PFSK-1 (cell line): Measurements from ENCODE around the gene LYRM1.

ENCODE experiments used
- FOXP2 ChIP-seq: optimal IDR thresholded peaks from 2 replicates; pipeline ENCODE3; 2011; ENCODE audit warnings: borderline replicate concordance, control low read depth, inconsistent platforms; ENCODE audit not compliant: insufficient read depth; ENCODE audit errors: extremely low read length, extremely low read depth
- POLR2AphosphoS5 ChIP-seq: IDR thresholded peaks from 2 replicates; pipeline ENCODE4 v1.6.1; 2012; ENCODE audit warnings: low read depth, mild to moderate bottlenecking, control low read depth, low read length, moderate library complexity
- SIN3A ChIP-seq: IDR thresholded peaks from 2 replicates; pipeline ENCODE4 v1.6.1; 2012; ENCODE audit warnings: mild to moderate bottlenecking, low read length, moderate library complexity, borderline replicate concordance; ENCODE audit not compliant: insufficient read depth
- TAF1 ChIP-seq: IDR thresholded peaks from 2 replicates; pipeline ENCODE4 v1.6.1; 2012; ENCODE audit warnings: low read length, control low read depth, borderline replicate concordance; ENCODE audit not compliant: insufficient read depth
- TF ChIP-seq, protein P1 (sequence below), 2 experiments: IDR thresholded peaks; 2 replicates each; pipeline versions ENCODE4 v1.6.1 to v1.8.0; 2011 to 2012; ENCODE audit warnings: low read depth in 2 of 2, low read length in 2 of 2, control low read depth in 1 of 2, inconsistent platforms in 1 of 2, mild to moderate bottlenecking in 1 of 2, moderate library complexity in 1 of 2; ENCODE audit not compliant: insufficient read depth in 1 of 2

LYRM1 gene

GRCh38 chr16:20879175-20880040 is 21.2 kb upstream of the LYRM1 start:
- no peak for TF ChIP-seq POLR2AphosphoS5
- TF ChIP-seq TAF1, result no peak
- TF ChIP-seq, protein P1, sequence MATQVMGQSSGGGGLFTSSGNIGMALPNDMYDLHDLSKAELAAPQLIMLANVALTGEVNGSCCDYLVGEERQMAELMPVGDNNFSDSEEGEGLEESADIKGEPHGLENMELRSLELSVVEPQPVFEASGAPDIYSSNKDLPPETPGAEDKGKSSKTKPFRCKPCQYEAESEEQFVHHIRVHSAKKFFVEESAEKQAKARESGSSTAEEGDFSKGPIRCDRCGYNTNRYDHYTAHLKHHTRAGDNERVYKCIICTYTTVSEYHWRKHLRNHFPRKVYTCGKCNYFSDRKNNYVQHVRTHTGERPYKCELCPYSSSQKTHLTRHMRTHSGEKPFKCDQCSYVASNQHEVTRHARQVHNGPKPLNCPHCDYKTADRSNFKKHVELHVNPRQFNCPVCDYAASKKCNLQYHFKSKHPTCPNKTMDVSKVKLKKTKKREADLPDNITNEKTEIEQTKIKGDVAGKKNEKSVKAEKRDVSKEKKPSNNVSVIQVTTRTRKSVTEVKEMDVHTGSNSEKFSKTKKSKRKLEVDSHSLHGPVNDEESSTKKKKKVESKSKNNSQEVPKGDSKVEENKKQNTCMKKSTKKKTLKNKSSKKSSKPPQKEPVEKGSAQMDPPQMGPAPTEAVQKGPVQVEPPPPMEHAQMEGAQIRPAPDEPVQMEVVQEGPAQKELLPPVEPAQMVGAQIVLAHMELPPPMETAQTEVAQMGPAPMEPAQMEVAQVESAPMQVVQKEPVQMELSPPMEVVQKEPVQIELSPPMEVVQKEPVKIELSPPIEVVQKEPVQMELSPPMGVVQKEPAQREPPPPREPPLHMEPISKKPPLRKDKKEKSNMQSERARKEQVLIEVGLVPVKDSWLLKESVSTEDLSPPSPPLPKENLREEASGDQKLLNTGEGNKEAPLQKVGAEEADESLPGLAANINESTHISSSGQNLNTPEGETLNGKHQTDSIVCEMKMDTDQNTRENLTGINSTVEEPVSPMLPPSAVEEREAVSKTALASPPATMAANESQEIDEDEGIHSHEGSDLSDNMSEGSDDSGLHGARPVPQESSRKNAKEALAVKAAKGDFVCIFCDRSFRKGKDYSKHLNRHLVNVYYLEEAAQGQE (IDR thresholded peaks at IDR 0.05; ENCODE audit: insufficient read depth in 1 of 2, low read depth in 2 of 2, low read length in 2 of 2), result no peak
- TF ChIP-seq SIN3A, result no peak
- no peak for TF ChIP-seq FOXP2

- TF ChIP-seq TAF1, result no peak
- TF ChIP-seq SIN3A, result no peak
- TF ChIP-seq FOXP2, result no peak
- no peak for TF ChIP-seq POLR2AphosphoS5
- TF ChIP-seq, protein P1 (IDR thresholded peaks at IDR 0.05; ENCODE audit: insufficient read depth in 1 of 2, low read depth in 2 of 2, low read length in 2 of 2), result no peak
These were observed 19.6 kb upstream of the LYRM1 start for GRCh38 chr16:20880867-20881502.

DNA sequence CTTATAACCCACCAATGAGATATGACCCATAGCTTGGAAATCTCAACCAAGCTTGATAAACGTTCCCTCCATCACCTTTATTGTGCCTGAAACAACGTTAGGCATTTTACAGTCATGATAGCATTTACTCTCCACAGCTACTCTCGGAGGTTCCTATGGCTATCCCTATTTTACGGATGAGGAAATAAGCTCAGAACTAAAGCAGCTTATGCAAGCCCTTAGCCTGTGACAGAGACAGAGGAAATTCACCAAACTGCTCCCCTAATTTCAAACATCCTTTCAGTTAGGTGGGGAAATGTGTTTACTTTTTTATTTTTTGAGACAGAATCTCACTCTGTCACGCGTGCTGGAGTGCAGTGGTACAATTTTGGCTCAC is 19.1 kb upstream of the LYRM1 start:
- TF ChIP-seq TAF1, result no peak
- TF ChIP-seq POLR2AphosphoS5, result no peak
- TF ChIP-seq, protein P1 (IDR thresholded peaks at IDR 0.05; ENCODE audit: insufficient read depth in 1 of 2, low read depth in 2 of 2, low read length in 2 of 2), result no peak
- no peak for TF ChIP-seq FOXP2
- TF ChIP-seq SIN3A, result no peak

GRCh38 chr16:20883554-20884239 is 16.9 kb upstream of the LYRM1 start:
- TF ChIP-seq SIN3A (no peak), POLR2AphosphoS5 (no peak), FOXP2 (no peak), TAF1 (no peak)

GRCh38 chr16:20884240-20884556 is 16.4 kb upstream of the LYRM1 start:
- TF ChIP-seq TAF1 (no peak), POLR2AphosphoS5 (no peak), FOXP2 (no peak)
- TF ChIP-seq, protein P1 (IDR thresholded peaks at IDR 0.05; ENCODE audit: insufficient read depth in 1 of 2, low read depth in 2 of 2, low read length in 2 of 2), result no peak
